Measurements from ENCODE around the gene SLC29A3.

SLC29A3 gene

GRCh38 chr10:71396084-71396710, 77.1 kb downstream of the SLC29A3 start:
- peak; percentile 23 to 30 for DNase-seq

- DNase-seq: no peak
Measured at GRCh38 chr10:71396711-71397295, 77.7 kb downstream of the SLC29A3 start, which contains the start of gene CDH23. TSS of gene CDH23 (plus strand) at chr10:71396920. CDS start at chr10:71439832, 42,912 bp downstream.

- DNase-seq: no peak
Measured at GRCh38 chr10:71397296-71398212, 78.5 kb downstream of the SLC29A3 start.

DNA sequence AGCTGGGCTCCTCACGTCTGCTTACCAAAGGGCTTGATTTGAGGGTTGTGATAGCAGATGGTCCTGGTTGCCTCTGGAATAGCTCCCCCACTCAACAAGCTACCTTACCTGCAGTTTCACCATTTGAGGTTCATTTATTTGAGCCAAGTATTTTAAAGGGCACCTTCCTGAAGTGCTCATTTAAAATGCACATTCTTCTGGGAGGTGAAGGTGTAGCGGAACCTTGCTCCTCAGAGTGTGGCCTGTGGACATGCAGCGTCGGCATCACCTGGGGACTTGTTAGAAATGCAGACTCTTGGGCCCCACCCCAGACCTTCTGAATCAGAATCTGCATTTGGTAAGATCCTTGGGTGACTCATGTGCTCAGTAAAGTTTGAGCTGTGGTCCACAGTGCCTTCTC, 79.9 kb downstream of the SLC29A3 start:
- no peak for DNase-seq

GRCh38 chr10:71399946-71400345, 80.9 kb downstream of the SLC29A3 start:
- DNase-seq: no peak

DNA sequence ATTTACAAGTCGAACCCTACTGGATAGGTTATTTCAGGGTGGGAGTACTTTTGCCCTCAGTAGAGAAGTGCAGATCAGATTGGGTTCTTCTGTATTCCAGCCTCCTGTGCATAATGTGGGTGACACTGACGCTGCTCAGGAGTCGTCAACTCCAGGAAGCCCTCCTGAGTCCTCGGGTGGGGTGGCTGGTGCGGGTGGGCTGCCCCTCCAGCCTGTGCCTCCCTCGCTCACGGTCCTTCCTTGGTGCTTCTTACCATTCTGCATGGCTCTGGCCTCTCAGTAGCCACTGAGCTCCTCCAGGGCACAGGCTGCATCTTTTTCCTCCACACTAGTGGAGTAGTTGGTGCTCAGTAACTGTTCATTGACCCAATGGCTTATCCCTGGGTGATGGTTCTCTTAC, 82.0 kb downstream of the SLC29A3 start:
- no peak for DNase-seq

- no peak for DNase-seq
Measured at GRCh38 chr10:71402005-71402404, 82.9 kb downstream of the SLC29A3 start.

DNA sequence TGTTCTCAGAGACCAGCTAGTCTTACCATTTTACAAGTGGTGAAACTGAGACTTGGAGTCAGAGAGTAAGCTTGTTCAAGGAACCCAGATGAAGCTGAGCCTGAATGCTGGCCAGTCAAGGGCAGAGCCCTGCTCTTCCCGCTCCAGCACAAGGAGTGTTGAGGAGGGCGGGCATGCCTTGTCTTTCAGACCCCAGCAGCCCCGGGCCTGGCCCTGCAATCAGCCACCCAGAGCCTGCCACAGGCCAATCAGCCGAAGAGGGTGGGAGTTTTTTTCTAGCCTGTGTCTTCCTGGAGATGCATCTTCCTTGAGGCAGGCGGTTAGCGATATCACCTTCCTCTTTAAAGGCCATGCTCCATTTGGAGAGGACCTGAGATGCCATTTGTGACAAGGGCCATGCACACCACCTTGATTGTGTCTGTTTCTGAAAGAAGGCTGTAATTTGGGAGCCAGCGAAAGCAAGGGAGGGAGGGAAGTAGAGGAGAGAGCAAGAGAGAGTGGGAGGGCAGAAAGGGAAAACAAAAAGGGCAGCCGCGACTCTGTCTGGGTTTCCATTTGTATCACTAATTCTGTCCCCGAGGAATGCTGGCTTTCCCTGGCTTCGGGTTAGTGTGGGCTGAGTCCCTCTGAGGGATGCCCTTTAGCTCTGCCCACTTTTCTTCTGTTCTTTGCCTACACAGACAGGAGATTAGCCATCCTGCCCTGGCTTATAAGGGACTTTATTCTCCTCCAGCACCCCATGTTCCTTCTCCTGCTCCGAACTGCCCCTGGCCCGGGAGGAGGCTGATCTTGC, 85.6 kb downstream of the SLC29A3 start:
- DNase-seq: no peak

DNA sequence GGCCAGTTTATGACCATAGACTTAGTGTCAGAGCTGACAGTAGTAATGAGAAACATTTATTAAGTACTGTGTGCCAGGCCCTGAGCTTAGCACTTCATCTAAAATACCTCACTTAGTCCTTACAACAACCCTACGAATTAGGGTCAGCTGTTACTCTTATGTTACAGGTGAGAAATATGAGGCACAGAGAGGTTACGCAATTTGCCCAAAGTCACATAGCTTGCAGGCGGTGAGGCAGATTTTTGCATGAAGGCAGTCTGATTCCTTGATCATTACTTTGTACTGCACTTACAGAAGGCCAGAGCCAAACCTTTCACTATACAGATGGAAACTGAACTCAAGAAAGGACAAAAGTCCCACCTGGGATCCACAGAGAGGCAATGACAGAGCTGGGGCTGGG, 87.8 kb downstream of the SLC29A3 start:
- no peak for DNase-seq

DNA sequence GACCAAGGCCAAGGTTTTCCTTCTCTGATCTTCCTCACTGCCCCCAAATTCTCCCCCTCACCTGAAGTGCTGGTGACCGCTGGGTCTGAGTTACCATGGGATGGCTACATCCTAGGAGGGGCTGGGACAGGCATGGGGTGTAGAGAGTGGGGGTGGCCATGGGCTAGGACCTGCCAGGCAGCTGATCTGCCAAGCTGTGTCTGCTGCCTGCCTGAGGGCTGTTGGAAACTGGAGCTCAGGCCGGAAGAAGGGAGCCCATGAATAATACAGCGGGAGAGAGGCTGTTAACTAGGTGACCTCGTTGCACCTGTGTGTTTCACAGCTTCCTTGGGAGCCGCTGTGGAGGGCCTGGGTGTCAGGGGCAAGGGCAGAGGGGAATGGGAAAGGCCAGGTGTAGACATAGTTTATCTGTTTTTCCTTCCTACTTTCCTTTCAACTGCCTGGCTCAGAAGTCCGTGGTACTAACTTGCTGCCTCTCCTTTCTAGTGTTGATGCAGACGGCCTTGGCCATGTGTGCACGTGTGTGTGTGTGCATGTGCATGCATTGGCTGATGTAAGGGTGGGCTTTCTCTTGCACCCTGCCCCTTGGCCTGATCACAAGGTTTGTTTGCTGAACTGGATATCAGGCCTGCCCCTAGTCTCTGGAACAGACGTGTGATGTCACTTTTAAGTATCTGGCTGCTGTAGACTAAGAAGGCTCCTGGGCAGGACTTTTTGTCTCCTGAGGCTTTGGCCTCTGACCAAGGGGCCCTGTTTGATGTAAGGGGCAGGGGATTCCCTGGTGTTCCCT, 89.6 kb downstream of the SLC29A3 start:
- DNase-seq: no peak

- no peak for DNase-seq
Measured at GRCh38 chr10:71409516-71410104, 90.6 kb downstream of the SLC29A3 start.
